ENCODE results near the gene ZNF735.

GRCh38 chr7:64184376-64184775, 22.6 kb upstream of the ZNF735 start:
- TF ChIP-seq SUZ12 (IDR thresholded peaks at IDR 0.05; ENCODE audit: extremely low read depth, insufficient read depth, insufficient read length) (no peak), YY1 (IDR thresholded peaks at IDR 0.05; ENCODE audit: insufficient read depth, insufficient read length) (no peak), ZNF274 (IDR thresholded peaks at IDR 0.05; ENCODE audit: low read depth, low read length) (no peak)
